Thyroid gland (tissue), 4 donors: ENCODE data around the gene KRTAP9-7. TPM values are rescaled to one million over a fixed set of nuclear protein-coding genes. Genes with fewer than 3 reads are reported as not detected.

Experiments
- DNase-seq, 2 donors: peaks; one replicate each; pipeline ENCODE4 v3.0.0-alpha.2; 2019
- H3K27ac ChIP-seq, 3 donors: fragments of 200-600 bp; sonication (generic); 1 replicate in 2 of 3; 2 replicates in 1 of 3; pipeline ENCODE4 v1.5.1; 2016 to 2019; ENCODE audit warnings: mild to moderate bottlenecking in 1 of 3, moderate library complexity in 1 of 3
- H3K27me3 ChIP-seq: fragments of 200-600 bp; sonication (generic); one replicate; pipeline ENCODE4 v1.5.1; 2019
- H3K36me3 ChIP-seq, 2 donors: fragments of 200-600 bp; sonication (generic); one replicate each; pipeline ENCODE4 v1.5.1; 2016 to 2019
- H3K4me1 ChIP-seq, 2 donors: fragments of 200-600 bp; sonication (generic); one replicate each; pipeline ENCODE4 v1.5.1; 2017 to 2019
- H3K4me3 ChIP-seq, 3 donors: fragments of 200-600 bp; sonication (generic); replicated peaks in 1 of 3; 1 replicate in 2 of 3; 2 replicates in 1 of 3; pipeline ENCODE4 v1.5.1; 2016; ENCODE audit warnings: mild to moderate bottlenecking in 1 of 3
- H3K9me3 ChIP-seq: fragments of 200-600 bp; sonication (generic); one replicate; pipeline ENCODE4 v1.5.1; 2017
- POLR2A ChIP-seq, 2 donors: fragments of 450-650 bp; IDR thresholded peaks; one replicate each; pipeline ENCODE4 v1.6.1; 2017; ENCODE audit warnings: antibody characterized with exemption in 2 of 2, mild to moderate bottlenecking in 2 of 2, moderate library complexity in 1 of 2
- WGBS, 2 donors: methylation state at CpG; one replicate each; pipeline ENCODE4 v1.1.5; 2017; 5-methylcytosine and 5-hydroxymethylcytosine counted together
- intact Hi-C: fragments of 100-400 bp; cut with DNase I; formaldehyde crosslinking; loops from one replicate; pipeline ENCODE4 v1.15.1; 2023
- total RNA-seq, 4 donors: library from RNA; depleted of rRNA; stranded (reverse); fragments of >200 nt; gene quantifications; one replicate each; pipeline ENCODE4 v1.2.3, GENCODE V29; 2016
- TF ChIP-seq, protein P1 (sequence below), 6 experiments: fragments of 200-600 bp in 3 of 6; fragments of 450-650 bp in 3 of 6; sonication (generic) in 3 of 6; IDR thresholded peaks; one replicate each; pipeline ENCODE4 v1.5.1; 2016 to 2019; ENCODE audit warnings: antibody characterized with exemption in 6 of 6, mild to moderate bottlenecking in 2 of 6, inconsistent platforms in 1 of 6, moderate library complexity in 1 of 6

The KRTAP9-7 gene
- total RNA-seq, 4 donors from 2014 or later: not detected

- intact Hi-C loops: no loop called here
- 76 to 85% methylated on average over 13 to 20 of the region's 24 CpGs for WGBS, 2 donors
- TF ChIP-seq POLR2A (IDR thresholded peaks at IDR 0.05): no peak
- TF ChIP-seq, protein P1, sequence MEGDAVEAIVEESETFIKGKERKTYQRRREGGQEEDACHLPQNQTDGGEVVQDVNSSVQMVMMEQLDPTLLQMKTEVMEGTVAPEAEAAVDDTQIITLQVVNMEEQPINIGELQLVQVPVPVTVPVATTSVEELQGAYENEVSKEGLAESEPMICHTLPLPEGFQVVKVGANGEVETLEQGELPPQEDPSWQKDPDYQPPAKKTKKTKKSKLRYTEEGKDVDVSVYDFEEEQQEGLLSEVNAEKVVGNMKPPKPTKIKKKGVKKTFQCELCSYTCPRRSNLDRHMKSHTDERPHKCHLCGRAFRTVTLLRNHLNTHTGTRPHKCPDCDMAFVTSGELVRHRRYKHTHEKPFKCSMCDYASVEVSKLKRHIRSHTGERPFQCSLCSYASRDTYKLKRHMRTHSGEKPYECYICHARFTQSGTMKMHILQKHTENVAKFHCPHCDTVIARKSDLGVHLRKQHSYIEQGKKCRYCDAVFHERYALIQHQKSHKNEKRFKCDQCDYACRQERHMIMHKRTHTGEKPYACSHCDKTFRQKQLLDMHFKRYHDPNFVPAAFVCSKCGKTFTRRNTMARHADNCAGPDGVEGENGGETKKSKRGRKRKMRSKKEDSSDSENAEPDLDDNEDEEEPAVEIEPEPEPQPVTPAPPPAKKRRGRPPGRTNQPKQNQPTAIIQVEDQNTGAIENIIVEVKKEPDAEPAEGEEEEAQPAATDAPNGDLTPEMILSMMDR (IDR thresholded peaks at IDR 0.05): no peak
- DNase-seq: no peak
- Histone ChIP-seq H3K27me3 (no peaks in the 10 kb centered on the region), H3K27ac (no peak within 1 kb of the TSS), H3K4me1 (no peaks in the 10 kb centered on the region), H3K4me3 (no peak within 1 kb of the TSS), H3K36me3 (no peaks in the 10 kb centered on the region), H3K9me3 (no peaks in the 10 kb centered on the region)
Measured at GRCh38 chr17:41315204-41315794, 39.8 kb downstream of the KRTAP9-7 start, which contains the start of gene KRTAP17-1. KRTAP17-1 (minus strand) TSS chr17:41315710; CDS start chr17:41315650, 60 bp downstream.

- Histone ChIP-seq H3K4me1 (no peaks in the 10 kb centered on the region), H3K27ac (no peak overlapping the region), H3K9me3 (no peaks in the 10 kb centered on the region), H3K36me3 (no peaks in the 10 kb centered on the region), H3K4me3 (no peak overlapping the region), H3K27me3 (no peaks in the 10 kb centered on the region)
- DNase-seq: no peak
- TF ChIP-seq POLR2A (IDR thresholded peaks at IDR 0.05): no peak
- TF ChIP-seq, protein P1 (IDR thresholded peaks at IDR 0.05): no peak
- intact Hi-C loops: no loop called here
- 76 to 77% methylated on average over 14 to 17 of the region's 17 CpGs for WGBS, 2 donors
Measured at GRCh38 chr17:41315814-41316445, 40.4 kb downstream of the KRTAP9-7 start.

DNA sequence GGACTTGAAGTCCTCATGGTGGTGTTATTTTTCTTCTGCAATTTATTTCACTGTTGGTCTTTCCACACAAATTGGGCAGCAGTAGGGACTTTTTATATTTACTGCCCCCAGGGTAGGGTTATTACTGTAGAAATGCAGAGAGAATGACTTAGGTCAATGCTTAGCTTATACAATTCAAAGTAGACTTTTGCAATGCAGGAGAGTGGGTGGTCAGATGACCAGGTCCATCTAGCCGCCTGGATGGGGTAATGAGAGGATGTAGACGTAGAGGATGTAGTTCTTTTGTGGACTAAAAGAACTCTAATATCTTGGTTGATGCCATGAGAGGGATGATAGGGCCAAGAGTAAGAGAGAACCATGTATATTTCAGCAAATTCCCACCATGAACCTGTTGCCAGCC is 42.7 kb downstream of the KRTAP9-7 start:
- TF ChIP-seq, protein P1 (IDR thresholded peaks at IDR 0.05): no peak
- TF ChIP-seq POLR2A (IDR thresholded peaks at IDR 0.05): no peak
- no peak for DNase-seq
- 86 to 89% methylated on average over 2 of the region's 2 CpGs for WGBS, 2 donors
- H3K4me3 ChIP-seq: no peak overlapping the region
- H3K9me3 ChIP-seq: no peaks in the 10 kb centered on the region
- intact Hi-C loops: no loop called here
- no peaks in the 10 kb centered on the region for H3K4me1 ChIP-seq
- no peaks in the 10 kb centered on the region for H3K36me3 ChIP-seq
- H3K27ac ChIP-seq: no peak overlapping the region
- no peaks in the 10 kb centered on the region for H3K27me3 ChIP-seq

DNA sequence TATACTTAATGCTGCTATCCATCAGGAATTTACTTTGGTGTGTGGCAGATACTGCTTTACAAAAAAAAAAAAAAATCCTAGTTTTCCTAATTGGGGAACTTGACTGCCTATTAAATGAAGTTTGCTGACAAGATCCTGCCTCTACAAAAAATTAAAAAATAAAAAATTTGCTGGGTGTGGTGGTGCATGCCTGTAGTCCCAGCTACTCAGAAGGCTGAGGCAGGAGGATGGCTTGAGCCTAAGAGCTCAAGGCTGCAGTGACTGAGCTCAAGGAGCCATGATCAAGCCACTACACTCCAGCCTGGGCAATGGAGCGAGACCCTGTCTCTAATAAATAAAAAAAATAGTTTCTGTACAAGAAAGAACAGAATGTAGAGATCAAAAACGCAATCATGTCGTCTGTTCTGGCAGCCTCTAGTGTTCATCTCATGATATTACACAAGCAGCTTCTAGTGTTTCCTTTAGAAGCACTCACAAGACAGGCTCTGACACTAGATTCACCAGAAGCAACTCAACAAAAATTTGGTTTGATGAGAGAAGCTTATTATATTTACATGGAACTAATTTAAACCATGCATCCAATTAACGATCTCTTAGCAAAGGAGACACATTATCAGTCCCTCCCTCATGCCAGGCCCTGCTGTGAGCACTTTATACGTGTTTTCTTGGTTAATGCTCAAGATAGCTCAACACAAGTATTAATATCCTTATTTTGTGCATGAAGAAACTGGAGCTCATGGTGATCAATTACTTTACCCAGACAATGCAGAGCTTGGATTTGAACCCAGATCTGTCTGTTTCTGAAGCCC is 46.8 kb downstream of the KRTAP9-7 start:
- H3K36me3 ChIP-seq: no peaks in the 10 kb centered on the region
- intact Hi-C loops: no loop called here
- DNase-seq: peak; percentile 36 to 39
- no peaks in the 10 kb centered on the region for H3K4me1 ChIP-seq
- no peak overlapping the region for H3K27ac ChIP-seq
- TF ChIP-seq, protein P1 (IDR thresholded peaks at IDR 0.05): peak; percentile 66 to 84 (median 74)
- no peak for TF ChIP-seq POLR2A (IDR thresholded peaks at IDR 0.05)
- H3K27me3 ChIP-seq: no peaks in the 10 kb centered on the region
- H3K4me3 ChIP-seq: no peak overlapping the region
- 28 to 29% methylated on average over 5 of the region's 5 CpGs for WGBS, 2 donors
- no peaks in the 10 kb centered on the region for H3K9me3 ChIP-seq
